Caco-2 (cell line): Measurements from ENCODE around the gene FAM83C. TPM values are rescaled to one million over a fixed set of nuclear protein-coding genes. Genes with fewer than 3 reads are reported as not detected.

Experiments
- BruUV-seq: library from RNA; stranded (reverse); fragments of 400-500 nt; replicated peaks from 2 replicates; lab custom pipeline; 2021; lab: Mats Ljungman, UMichigan
- CTCF ChIA-PET: fragments of 300-600 bp; sonication (Branson Sonifier 250); formaldehyde crosslinking; loops from one replicate; lab custom pipeline; 2022; ENCODE audit warnings: antibody characterized with exemption; lab: Charles Lee
- POLR2A ChIA-PET: fragments of 300-600 bp; sonication (Branson Sonifier 250); formaldehyde crosslinking; loops from one replicate; lab custom pipeline; 2022; ENCODE audit warnings: antibody characterized with exemption; lab: Charles Lee
- DNase-seq, 2 experiments: peaks; one replicate each; pipeline versions ENCODE4 v3.0.0 to v3.0.0-alpha.2; 2020 to 2022
- H3K27me3 ChIP-seq: replicated peaks from 2 replicates; pipeline ENCODE4 v1.6.0; 2011; ENCODE audit warnings: low read length; ENCODE audit not compliant: control insufficient read depth, insufficient read depth
- H3K36me3 ChIP-seq: 2 replicates; pipeline ENCODE4 v1.5.1; 2011; ENCODE audit warnings: low read length; ENCODE audit not compliant: control insufficient read depth, insufficient read depth
- H3K4me1 ChIP-seq: fragments of 250-450 bp; sonication (Bioruptor Pico); 2 replicates; pipeline ENCODE4 v1.5.1; 2020; ENCODE audit warnings: mild to moderate bottlenecking
- H3K4me3 ChIP-seq: 2 replicates; pipeline ENCODE4 v1.5.1; 2011; ENCODE audit warnings: low read depth, mild to moderate bottlenecking, control low read depth, low read length
- H3K9me3 ChIP-seq: fragments of 250-450 bp; sonication (Bioruptor Pico); 2 replicates; pipeline ENCODE4 v1.5.1; 2020; ENCODE audit warnings: mild to moderate bottlenecking, moderate library complexity
- H3K27ac Mint-ChIP-seq: one replicate; pipeline ENCODE4 v1.8.0; 2022; ENCODE audit warnings: mixed read lengths; ENCODE audit not compliant: unreplicated experiment
- H3K27me3 Mint-ChIP-seq: one replicate; pipeline ENCODE4 v1.8.0; 2022; ENCODE audit warnings: mixed read lengths; ENCODE audit not compliant: insufficient read depth, unreplicated experiment
- H3K36me3 Mint-ChIP-seq: one replicate; pipeline ENCODE4 v1.8.0; 2022; ENCODE audit warnings: mild to moderate bottlenecking, mixed read lengths; ENCODE audit not compliant: insufficient read depth, unreplicated experiment
- H3K4me1 Mint-ChIP-seq: one replicate; pipeline ENCODE4 v1.8.0; 2022; ENCODE audit warnings: low read depth, mixed read lengths; ENCODE audit not compliant: unreplicated experiment
- H3K4me3 Mint-ChIP-seq: one replicate; pipeline ENCODE4 v1.8.0; 2022; ENCODE audit warnings: mild to moderate bottlenecking, moderate library complexity, mixed read lengths; ENCODE audit not compliant: unreplicated experiment
- H3K9me3 Mint-ChIP-seq: one replicate; pipeline ENCODE4 v1.8.0; 2022; ENCODE audit warnings: mixed read lengths; ENCODE audit not compliant: unreplicated experiment
- CTCF ChIP-seq, 2 experiments: fragments of 200-600 bp in 1 of 2; IDR thresholded peaks; 1 replicate in 1 of 2; 2 replicates in 1 of 2; pipeline versions ENCODE4 v1.5.1 to v1.8.0; 2011 to 2022; ENCODE audit warnings: antibody characterized with exemption in 1 of 2, control low read depth in 1 of 2, inconsistent platforms in 1 of 2, low read depth in 1 of 2, low read length in 1 of 2, mild to moderate bottlenecking in 1 of 2, moderate library complexity in 1 of 2; ENCODE audit not compliant: insufficient read depth in 1 of 2, severe bottlenecking in 1 of 2, unreplicated experiment in 1 of 2
- intact Hi-C: fragments of 100-400 bp; cut with micrococcal nuclease; formaldehyde crosslinking; loops from one replicate; pipeline ENCODE4 v1.10.0; 2022; ENCODE audit not compliant: unreplicated experiment
- total RNA-seq: library from RNA; stranded (reverse); gene quantifications from 2 replicates; pipeline ENCODE4 v1.2.3, GENCODE V29; 2022

The FAM83C gene
- total RNA-seq, 1 experiment from 2014 or later = not detected

- Histone ChIP-seq H3K4me1 (peaks cover 4% of the 10 kb centered on the region; the same call in 1 of the 2 replicates), H3K36me3 (peaks cover 15% of the 10 kb centered on the region), H3K27me3 (no peaks in the 10 kb centered on the region), H3K4me3 (peak overlapping the region; percentile 58), H3K9me3 (no peaks in the 10 kb centered on the region)
- peaks cover 61% of the 10 kb centered on the region for H3K36me3 Mint-ChIP-seq
- DNase-seq = no peak
- ChIA-PET CTCF (interaction anchor here (1.1 to 4.2 kb wide), 4 partner anchors 12 to 132 kb away, joined by 3 to 21 read pairs (median 5); partner anchors contain the start of gene EDEM2), POLR2A (interaction anchor here (1.1 kb wide), 1 partner anchor 130 kb away, joined by 9 read pairs; the partner anchor contains the start of gene EDEM2)
- BruUV-seq = no TSS peak
- H3K9me3 Mint-ChIP-seq = no peaks in the 10 kb centered on the region
- H3K4me1 Mint-ChIP-seq = no peaks in the 10 kb centered on the region
- intact Hi-C loops = no loop called here
- peak overlapping the region; percentile 72 for H3K4me3 Mint-ChIP-seq
- TF ChIP-seq CTCF (IDR thresholded peaks at IDR 0.05; ENCODE audit: insufficient read depth in 1 of 2, low read depth in 1 of 2, low read length in 1 of 2, severe bottlenecking in 1 of 2, unreplicated experiment in 1 of 2) = no peak
- H3K27me3 Mint-ChIP-seq = no peaks in the 10 kb centered on the region
- H3K27ac Mint-ChIP-seq = peak overlapping the region; percentile 74
These were observed 15.1 kb downstream of the FAM83C start for GRCh38 chr20:35277127-35277526.

- no peaks in the 10 kb centered on the region for H3K9me3 Mint-ChIP-seq
- TSS peak; percentile 15 for BruUV-seq
- peaks cover 4% of the 10 kb centered on the region; the same call in 1 of the 2 replicates for H3K4me1 ChIP-seq
- no peaks in the 10 kb centered on the region for H3K9me3 ChIP-seq
- peaks cover 54% of the 10 kb centered on the region for H3K36me3 Mint-ChIP-seq
- CTCF ChIA-PET = interaction anchor here (1.4 to 4.2 kb wide), 2 partner anchors 12 to 131 kb away, joined by 3 to 21 read pairs; no protein-coding TSS in a partner anchor
- peak in 1 of 2 experiments; percentile 52 for DNase-seq
- no peak for TF ChIP-seq CTCF (IDR thresholded peaks at IDR 0.05; ENCODE audit: insufficient read depth in 1 of 2, low read depth in 1 of 2, low read length in 1 of 2, severe bottlenecking in 1 of 2, unreplicated experiment in 1 of 2)
- no peaks in the 10 kb centered on the region for H3K27me3 ChIP-seq
- intact Hi-C loops = no loop called here
- no peak overlapping the region for H3K4me3 Mint-ChIP-seq
- H3K4me1 Mint-ChIP-seq = no peaks in the 10 kb centered on the region
- POLR2A ChIA-PET = interaction anchor here (0.5 to 1.3 kb wide), 3 partner anchors 10 to 29 kb away, joined by 3 to 4 read pairs (median 3); no protein-coding TSS in a partner anchor
- peak overlapping the region; percentile 58; the same call in 1 of the 2 replicates for H3K4me3 ChIP-seq
- H3K27me3 Mint-ChIP-seq = no peaks in the 10 kb centered on the region
- H3K27ac Mint-ChIP-seq = peak overlapping the region; percentile 74
- H3K36me3 ChIP-seq = peaks cover 15% of the 10 kb centered on the region
These were observed 15.8 kb downstream of the FAM83C start for GRCh38 chr20:35276408-35276807.

GRCh38 chr20:35275741-35276251 lies 16.4 kb downstream of the FAM83C start:
- BruUV-seq = no TSS peak
- Histone ChIP-seq H3K27me3 (no peaks in the 10 kb centered on the region), H3K4me3 (no peak overlapping the region), H3K9me3 (no peaks in the 10 kb centered on the region), H3K36me3 (peaks cover 14% of the 10 kb centered on the region), H3K4me1 (peaks cover 4% of the 10 kb centered on the region; the same call in 1 of the 2 replicates)
- no peak for DNase-seq
- ChIA-PET POLR2A (interaction anchor here (0.5 to 1.3 kb wide), 6 partner anchors 9 to 395 kb away, joined by 3 to 5 read pairs (median 4); partner anchors contain the start of gene EIF6), CTCF (interaction anchor here (1.0 to 4.2 kb wide), 2 partner anchors 11 to 131 kb away, joined by 3 to 21 read pairs; no protein-coding TSS in a partner anchor)
- Mint-ChIP-seq H3K4me1 (no peaks in the 10 kb centered on the region), H3K9me3 (no peaks in the 10 kb centered on the region), H3K36me3 (peaks cover 54% of the 10 kb centered on the region), H3K27me3 (no peaks in the 10 kb centered on the region), H3K4me3 (no peak overlapping the region), H3K27ac (no peak overlapping the region)
- intact Hi-C loops = no loop called here
- TF ChIP-seq CTCF (IDR thresholded peaks at IDR 0.05; ENCODE audit: insufficient read depth in 1 of 2, low read depth in 1 of 2, low read length in 1 of 2, severe bottlenecking in 1 of 2, unreplicated experiment in 1 of 2) = no peak
